Activated CD4-positive, CD25-positive, alpha-beta regulatory T cell treated with anti-CD3 and anti-CD28 coated beads, Interleukin-2, amount 50 U/mL, for 24 hours (primary cell): ENCODE results near the gene AVL9.
A peak's percentile ranks its signal among the peaks of the same experiment; 100 is the strongest.
"Not testable (repeated sequence)": the region's sequence is repeated elsewhere in the genome, so short reads cannot be mapped to it uniquely, and the experiment has no call there.

ENCODE experiments used
- ATAC-seq, 2 donors: fragments of 150-1000 bp; cut with Tn5 transposase; one replicate each; pipeline ENCODE4 v1.10.0; 2021; ENCODE audit warnings: mild to moderate bottlenecking in 1 of 2, moderate library complexity in 1 of 2

The AVL9 gene

GRCh38 chr7:32495298-32496051 is at the start of gene AVL9:
AVL9 (plus strand) TSS chr7:32495489; CDS start chr7:32495710, 221 bp downstream.
- ATAC-seq = peak; percentile 98

- no peak for ATAC-seq
These were observed 48.1 kb upstream of the AVL9 start for GRCh38 chr7:32447218-32447617.

- ATAC-seq = no peak
These were observed 41.8 kb upstream of the AVL9 start for GRCh38 chr7:32453341-32454011.

GRCh38 chr7:32458025-32458424 is 37.3 kb upstream of the AVL9 start:
- no peak for ATAC-seq

- no peak for ATAC-seq
These were observed 35.5 kb upstream of the AVL9 start for GRCh38 chr7:32459788-32460187.

- ATAC-seq = no peak
These were observed 33.8 kb upstream of the AVL9 start for GRCh38 chr7:32461484-32461883.

- ATAC-seq = no peak
These were observed 32.8 kb upstream of the AVL9 start for GRCh38 chr7:32462451-32462850.

GRCh38 chr7:32462977-32463376 is 32.3 kb upstream of the AVL9 start:
- ATAC-seq = no peak

GRCh38 chr7:32464641-32465416 is 30.5 kb upstream of the AVL9 start:
- not testable (repeated sequence) for ATAC-seq

GRCh38 chr7:32470004-32470403 is 25.3 kb upstream of the AVL9 start:
- ATAC-seq = not testable (repeated sequence)

GRCh38 chr7:32470871-32471270 is 24.4 kb upstream of the AVL9 start:
- no peak for ATAC-seq

- ATAC-seq = no peak
These were observed 23.3 kb upstream of the AVL9 start for GRCh38 chr7:32472015-32472414.

- no peak for ATAC-seq
These were observed 21.3 kb upstream of the AVL9 start for GRCh38 chr7:32474008-32474407.

- ATAC-seq = no peak
These were observed 18.3 kb upstream of the AVL9 start for GRCh38 chr7:32476816-32477648.

GRCh38 chr7:32477649-32477980 is 17.7 kb upstream of the AVL9 start:
- no peak for ATAC-seq

GRCh38 chr7:32479574-32480200 is 15.6 kb upstream of the AVL9 start:
- ATAC-seq = no peak

GRCh38 chr7:32481176-32481575 is 14.1 kb upstream of the AVL9 start:
- ATAC-seq = no peak

GRCh38 chr7:32481921-32482320 is 13.4 kb upstream of the AVL9 start:
- ATAC-seq = no peak

GRCh38 chr7:32489788-32490126 is 5.5 kb upstream of the AVL9 start:
- ATAC-seq = peak in 1 of 2 donors; percentile 22

- ATAC-seq = peak; percentile 81
These were observed 5.0 kb upstream of the AVL9 start, which contains the start of gene LSM5 for GRCh38 chr7:32490127-32490796. LSM5 (minus strand) TSS chr7:32490380; CDS start chr7:32490365, 15 bp downstream.

- ATAC-seq = no peak
These were observed 367 bp upstream of the AVL9 start for GRCh38 chr7:32494946-32495297.
